Esophagus mucosa (tissue), 1 donor: ENCODE measurements around the gene PIK3CA. TPM values are rescaled to one million over a fixed set of nuclear protein-coding genes. Genes with fewer than 3 reads are reported as not detected.
"Not testable (repeated sequence)": the region's sequence is repeated elsewhere in the genome, so short reads cannot be mapped to it uniquely, and the experiment has no call there.

Experiments
- ATAC-seq: fragments of 200-7000 bp; cut with Tn5 transposase; one replicate; pipeline ENCODE4 v1.9.1; 2020
- total RNA-seq: library from RNA; stranded (reverse); gene quantifications from one replicate; pipeline ENCODE4 v1.2.4, GENCODE V29; 2023
- donor health status: DM: yes; HTN: yes; CAD: no.

The PIK3CA gene
- 12.5 TPM for total RNA-seq

DNA sequence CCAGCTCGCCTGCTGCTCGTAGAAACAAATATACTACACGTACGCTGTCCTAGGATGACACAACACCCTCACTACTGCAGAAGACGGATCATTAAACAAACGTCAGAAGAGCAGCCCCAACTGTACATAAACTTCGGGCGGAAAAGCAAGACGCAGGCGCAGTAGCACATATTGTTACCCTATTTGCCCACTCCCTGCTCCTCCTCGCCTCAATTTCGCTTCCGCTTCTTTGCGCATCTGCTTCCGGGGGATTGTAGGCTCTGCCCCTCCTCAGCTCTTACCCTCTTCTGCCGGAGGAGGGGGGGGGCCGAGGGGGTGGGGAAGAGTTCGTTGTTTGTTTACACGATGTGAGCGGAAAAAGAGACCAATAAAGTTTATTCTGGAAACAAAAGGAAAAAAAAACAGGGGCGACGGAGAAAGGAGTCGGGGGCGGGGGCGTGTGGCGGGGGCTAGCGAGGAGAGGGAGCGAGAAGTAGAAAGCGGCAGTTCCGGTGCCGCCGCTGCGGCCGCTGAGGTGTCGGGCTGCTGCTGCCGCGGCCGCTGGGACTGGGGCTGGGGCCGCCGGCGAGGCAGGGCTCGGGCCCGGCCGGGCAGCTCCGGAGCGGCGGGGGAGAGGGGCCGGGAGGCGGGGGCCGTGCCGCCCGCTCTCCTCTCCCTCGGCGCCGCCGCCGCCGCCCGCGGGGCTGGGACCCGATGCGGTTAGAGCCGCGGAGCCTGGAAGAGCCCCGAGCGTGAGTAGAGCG, at the start of gene PIK3CA:
Gene PIK3CA (plus strand): TSS at position 485 of the 743 bp plus-strand sequence. CDS start 50,469 bp downstream, outside the sequence.
- ATAC-seq: peak; percentile 97

DNA sequence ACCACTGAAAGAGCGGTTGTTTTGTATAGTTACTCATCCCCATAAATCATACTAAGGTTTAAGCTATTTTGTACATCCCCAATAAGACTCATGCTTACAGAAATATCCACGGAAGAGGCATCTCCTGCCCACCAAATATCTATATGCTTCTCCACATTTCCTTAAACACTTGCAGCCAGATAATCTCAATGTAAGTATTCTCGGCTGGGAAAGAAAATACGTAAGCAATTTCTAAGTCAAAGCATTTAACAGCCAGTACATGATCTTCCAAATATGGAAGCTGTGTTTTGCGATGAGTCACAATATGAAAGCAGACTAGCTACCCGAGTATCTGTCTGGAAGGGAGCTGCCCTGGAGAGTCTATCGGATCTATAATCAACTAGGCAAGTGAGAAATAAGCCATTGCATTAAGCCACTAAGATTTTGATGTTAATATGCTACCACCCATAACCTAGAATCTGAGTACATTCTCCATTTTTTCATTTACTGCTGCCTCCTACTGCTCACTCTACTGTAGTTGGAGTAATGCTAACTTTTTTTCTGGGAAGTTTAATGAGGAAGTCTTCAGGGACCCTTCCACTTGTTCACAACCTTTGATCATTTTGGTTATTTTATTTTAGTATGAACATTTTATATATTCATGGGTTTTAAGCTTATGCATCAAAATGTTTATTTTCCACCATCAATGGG, 49.6 kb upstream of the PIK3CA start:
- no peak for ATAC-seq

DNA sequence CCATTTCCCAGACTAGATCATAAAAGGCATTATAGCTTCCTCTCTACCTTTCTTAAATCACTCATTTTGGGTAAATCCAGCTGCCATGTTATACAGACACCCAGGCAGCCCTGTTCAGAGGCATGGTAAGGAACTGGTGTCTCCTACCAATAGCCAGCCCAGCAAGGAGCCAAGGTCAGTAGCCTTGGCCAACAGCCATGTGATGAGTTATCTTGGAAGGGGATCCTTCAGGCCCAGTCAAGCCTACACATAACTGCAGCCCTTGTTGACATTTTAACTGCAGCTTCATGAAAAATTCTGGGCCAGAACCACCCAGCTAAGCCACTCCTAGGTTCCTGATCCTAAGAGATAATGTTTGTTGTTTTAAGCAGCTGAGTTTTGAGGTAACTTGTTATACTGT, 47.5 kb upstream of the PIK3CA start:
- ATAC-seq: no peak

DNA sequence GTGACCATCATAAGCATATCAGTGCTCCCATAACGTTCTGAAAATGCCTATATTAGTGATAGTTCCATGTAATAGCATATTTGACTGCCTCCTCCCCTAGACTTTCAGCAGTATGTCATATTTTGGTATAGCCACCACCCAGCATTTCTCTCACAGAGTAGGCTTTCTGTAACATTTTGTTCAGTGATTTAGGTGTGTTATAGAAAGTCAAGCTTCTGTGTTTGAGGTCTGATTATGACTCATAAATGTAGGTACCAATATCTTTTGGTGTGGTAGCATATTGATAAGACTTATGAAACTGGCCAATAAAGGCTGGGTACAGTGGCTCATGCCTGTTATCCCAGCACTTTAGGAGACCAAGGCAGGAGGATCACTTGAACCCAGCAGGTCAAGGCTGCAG, 42.3 kb upstream of the PIK3CA start:
- no peak for ATAC-seq

DNA sequence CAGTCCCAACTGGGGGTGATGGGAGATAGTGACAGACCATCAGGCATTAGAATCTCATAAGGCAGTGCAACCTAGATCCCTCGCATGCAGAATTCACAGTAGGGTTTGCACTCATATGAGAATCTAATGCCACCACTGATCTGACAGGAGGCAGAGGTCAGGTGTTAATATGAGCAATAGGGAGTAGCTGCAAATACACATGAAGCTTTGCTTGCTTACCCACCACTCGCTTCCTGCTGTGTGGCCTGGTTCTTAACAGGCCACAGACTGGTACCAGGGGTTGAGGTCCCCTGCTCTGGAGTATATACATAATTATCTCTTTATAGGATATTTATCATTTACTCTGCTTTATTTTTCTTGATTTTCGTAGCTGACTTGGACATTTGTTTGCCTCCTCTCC, 40.5 kb upstream of the PIK3CA start:
- no peak for ATAC-seq

DNA sequence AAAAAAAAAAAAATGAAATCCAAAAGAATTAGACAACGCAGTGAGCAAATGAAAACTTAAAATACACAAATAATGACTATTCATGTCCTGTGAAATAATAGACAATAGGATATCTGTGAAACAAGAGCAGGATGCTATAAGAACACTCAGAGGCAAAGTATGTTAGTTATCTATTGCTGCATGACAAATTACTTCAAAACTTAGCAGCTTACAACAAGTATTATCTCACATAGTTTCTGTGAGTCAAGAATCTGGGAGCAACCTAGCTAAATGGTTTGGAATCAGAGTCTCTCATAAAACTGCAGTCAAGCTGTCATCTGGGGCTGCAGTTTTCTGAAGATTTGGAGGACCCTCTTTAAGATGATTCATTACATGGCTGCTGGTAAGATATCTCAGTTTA, 40.1 kb upstream of the PIK3CA start:
- no peak for ATAC-seq

DNA sequence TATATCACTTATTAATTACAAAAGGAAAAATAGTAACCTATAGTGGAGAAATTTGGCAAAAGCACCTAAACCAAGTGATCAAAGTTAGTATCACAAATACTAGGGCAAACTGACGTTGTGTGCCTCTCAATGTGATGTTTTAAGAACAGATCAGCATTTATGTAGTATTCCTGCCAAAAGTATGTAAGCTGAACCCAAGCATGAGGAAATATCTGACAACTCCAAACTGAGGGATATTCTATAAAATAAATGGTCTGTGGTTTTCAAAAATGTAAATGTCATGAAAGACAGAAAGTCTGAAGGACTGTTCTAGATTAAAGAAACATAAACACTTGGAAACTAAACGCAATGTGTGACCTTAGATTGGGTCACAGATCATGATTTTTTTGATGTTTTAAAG, 34.3 kb upstream of the PIK3CA start:
- no peak for ATAC-seq

DNA sequence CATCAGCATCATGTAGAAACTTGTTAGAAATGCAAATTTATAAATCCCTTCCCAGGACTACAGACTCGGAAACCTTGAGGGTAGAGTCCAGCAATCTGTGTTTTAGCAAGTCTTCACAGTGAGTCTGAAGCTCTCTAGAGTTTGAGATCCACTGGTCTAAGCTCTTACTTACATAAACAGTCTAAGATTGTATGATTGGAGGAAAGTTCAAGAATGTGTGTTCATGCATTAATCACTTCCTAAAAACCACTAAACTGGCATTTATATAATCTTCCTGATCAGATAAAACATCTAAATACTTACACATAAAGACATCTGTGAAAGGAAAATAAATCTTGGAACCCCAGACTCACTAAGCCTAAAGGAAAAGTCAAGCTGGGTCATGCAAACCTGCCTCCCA, 32.7 kb upstream of the PIK3CA start:
- ATAC-seq: not testable (repeated sequence)

DNA sequence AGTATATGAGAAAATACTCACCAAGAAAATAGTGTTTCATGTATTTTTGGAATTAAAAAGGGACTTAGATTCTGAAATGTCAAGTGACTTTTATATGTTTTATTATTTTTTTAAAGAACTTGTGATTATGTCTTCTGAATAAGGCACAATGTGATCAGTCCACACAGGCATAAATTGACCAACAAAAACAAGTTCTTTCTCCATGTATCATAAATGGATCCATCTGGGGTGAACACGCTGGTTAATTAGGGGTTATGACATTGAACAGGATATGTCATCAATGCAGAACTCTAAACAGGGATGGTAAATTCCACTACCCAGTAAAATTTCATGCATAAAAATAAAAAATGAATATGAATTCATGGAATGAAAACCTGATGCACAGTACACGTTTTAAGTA, 31.3 kb upstream of the PIK3CA start:
- no peak for ATAC-seq

DNA sequence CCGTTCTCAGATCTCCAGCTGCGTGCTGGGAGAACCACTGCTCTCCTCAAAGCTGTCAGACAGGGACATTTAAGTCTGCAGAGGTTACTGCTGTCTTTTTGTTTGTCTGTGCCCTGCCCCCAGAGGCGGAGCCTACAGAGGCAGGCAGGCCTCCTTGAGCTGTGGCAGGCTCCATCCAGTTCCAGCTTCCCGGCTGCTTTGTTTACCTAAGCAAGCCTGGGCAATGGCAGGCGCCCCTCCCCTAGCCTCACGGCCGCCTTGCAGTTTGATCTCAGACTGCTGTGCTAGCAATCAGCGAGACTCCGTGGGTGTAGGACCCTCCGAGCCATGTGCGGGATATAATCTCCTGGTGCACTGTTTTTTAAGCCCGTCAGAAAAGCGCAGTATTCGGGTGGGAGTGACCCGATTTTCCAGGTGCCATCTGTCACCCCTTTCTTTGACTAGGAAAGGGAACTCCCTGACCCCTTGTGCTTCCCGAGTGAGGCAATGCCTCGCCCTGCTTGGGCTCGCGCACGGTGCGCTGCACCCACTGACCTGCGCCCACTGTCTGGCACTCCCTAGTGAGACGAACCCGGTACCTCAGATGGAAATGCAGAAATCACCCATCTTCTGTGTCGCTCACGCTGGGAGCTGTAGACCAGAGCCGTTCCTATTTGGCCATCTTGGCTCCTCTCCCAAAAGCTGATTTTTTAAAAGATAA, 15.8 kb upstream of the PIK3CA start:
- ATAC-seq: not testable (repeated sequence)

DNA sequence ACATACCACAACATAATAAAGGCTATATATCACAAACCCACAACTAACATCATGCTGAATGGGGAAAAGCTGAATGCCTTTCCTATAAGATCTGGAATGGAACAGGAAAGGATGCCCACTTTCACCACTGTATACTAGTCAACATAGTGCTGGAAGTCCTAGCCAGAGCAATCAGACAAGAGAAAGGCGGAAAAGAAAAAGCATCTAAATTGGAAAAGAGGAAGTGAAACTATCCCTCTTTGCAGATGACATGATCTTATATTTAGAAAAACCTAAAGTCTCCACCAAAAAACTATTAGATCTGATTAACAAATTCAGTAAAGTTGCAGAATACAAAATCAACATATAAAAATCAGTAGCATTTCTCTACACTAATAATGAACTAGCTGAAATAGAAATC, 14.6 kb upstream of the PIK3CA start:
- no peak for ATAC-seq

DNA sequence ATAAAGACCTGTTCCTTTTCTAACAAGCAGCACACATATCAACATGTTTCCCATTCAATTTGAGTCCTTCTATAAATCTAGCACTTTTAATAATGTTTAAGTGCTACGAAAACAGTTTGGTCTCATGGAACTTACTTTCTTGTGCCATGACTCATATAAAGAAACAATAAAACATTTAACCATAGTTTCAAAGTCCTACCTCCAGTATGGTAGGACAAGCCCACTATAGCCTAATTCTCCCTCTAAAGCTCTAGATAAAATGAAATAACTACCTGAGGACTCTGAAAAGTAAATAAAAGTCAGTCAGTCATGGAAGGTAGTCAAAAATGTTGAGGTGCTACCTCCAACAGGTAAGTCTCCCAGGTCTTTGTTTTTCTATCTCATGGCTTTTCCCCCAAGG, 12.0 kb upstream of the PIK3CA start:
- ATAC-seq: no peak

DNA sequence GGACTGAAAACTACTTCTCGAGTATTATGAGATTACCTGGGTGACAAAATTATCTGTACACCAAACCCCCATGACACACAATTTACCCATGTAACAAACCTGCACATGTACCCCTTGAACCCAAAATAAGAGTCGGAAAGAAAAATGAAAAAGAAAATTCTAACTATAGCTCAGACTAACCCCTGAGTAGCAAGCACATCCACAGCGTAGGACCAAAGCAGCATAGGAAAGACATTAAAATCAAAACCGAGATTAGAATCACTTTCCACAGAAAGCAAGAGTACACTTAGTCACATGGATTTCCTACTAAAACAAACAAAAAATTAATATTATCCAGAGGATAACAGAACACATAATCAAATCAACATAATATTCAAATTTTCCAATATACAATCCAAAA, 6.3 kb upstream of the PIK3CA start:
- no peak for ATAC-seq

DNA sequence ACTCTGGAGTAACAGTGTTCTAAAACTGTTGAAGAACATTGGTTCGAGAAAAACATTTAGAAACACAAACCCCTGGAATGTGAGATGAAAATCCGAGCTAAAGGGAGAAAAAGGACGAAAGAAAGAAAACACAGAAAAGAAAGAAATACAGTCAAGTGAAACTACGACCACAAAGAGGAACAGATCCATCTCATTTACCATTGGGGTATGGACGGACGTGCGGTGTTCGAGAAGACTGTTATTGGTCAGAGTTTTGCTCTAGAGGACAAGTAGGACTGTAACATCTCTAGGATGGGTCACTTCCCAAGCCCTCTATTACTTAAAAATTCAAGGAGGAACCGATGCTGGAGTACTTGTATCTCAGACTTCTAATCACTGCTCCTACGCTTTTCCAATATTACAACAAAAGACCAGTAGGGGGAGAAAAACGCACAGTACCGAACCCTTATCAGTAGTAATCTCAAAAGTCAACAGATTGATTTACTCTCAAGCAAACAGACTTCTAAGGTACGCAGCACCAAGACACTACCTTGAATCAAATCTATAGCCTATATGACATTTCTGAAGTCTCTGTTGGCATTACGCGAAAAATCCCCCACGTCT, 1.1 kb upstream of the PIK3CA start:
- peak; percentile 46 for ATAC-seq

DNA sequence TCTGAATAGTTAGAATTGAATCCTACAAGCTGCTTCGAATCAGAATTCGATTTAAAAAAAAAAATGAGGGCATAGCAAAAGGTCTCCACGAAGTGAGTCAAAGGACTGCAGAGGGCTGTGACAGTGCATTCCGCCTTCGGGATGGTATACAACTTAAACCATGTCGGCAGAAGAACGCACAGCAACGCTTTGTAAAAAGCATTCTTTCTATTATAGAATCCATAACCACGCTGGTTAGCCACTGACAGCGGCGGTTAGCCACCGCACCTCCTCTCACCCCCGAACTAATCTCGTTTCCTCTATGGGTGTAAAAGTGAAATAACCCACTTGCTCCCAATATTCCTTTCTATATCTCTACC, 664 bp upstream of the PIK3CA start:
- no peak for ATAC-seq

DNA sequence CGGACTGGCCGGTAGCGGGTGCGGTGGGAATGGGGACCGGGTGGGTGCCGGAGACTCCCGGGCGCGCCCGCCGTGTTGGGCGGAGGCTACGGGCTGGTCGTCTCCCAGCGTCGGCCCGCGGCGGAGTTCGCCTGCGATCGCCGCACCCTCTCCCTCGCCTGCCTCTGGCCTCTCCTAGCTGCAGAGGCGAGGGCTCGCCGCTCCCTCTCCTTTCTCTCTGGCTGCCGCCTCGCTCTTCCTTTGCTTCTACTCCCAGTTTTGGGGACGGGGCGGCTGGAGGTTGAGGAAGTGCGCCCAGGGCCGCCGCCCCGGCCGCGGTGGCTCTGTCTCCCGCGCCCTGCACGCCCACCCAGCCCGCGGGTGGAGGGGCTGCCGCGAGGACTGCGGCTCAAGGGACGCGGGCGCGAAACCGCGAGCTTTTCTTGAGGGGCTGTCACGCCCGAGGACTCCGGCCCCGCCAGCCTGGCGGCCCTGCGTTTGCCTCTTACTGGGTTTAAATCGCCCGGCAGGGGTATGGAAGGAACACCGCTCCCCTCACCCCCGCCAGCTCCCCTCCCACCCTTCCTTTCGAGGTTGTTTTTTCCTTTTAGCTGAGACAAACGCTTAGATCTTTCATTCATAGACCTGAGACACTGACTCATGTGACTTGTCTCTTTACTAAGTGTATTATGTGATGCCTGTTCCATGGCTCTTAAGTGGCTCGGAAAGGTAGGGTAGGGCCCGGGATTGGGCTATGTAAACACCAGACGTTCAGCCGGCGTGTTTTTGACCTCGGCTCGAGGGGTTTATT, 654 bp downstream of the PIK3CA start:
- peak; percentile 58 for ATAC-seq

DNA sequence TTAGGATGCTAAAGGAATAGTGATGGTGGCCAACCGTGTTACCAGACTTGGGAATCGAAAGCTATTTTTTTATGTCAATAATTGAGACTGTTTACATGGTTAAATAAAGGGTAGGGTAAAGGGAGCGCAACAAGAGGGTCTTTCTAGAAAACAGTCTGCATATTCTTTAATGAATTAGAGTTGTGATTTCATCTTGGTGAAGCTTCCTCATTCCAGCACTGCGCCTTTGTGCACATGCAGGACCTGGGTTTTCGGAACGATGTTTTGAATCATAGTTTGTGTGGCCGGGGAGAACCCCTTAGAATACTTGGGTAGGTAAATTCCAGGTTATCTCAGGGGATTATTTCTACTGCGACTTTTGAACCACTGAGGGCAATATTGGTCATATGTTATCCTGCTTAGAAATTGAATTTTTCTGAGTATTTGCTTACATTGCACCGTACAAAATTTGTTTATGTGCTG, 1.3 kb downstream of the PIK3CA start:
- ATAC-seq: no peak

DNA sequence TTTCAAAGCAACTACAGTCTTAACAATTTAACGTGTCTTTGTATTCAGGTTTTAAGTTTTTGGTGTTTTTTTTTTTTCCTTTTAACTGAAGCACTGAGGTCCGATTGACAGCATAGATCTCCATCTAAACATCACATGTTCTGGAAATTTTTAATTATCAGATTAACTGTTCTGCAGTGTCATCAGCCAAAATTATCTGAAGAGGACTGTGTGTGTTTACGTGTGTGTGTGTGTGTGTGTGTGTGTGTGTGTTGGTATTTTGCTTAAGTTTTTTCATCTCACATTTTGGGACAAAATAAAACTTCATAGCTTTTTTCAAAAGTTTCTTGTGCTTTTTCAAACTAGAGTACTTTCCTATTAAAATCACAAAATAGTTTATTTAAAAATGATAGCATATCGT, 1.8 kb downstream of the PIK3CA start:
- ATAC-seq: no peak

DNA sequence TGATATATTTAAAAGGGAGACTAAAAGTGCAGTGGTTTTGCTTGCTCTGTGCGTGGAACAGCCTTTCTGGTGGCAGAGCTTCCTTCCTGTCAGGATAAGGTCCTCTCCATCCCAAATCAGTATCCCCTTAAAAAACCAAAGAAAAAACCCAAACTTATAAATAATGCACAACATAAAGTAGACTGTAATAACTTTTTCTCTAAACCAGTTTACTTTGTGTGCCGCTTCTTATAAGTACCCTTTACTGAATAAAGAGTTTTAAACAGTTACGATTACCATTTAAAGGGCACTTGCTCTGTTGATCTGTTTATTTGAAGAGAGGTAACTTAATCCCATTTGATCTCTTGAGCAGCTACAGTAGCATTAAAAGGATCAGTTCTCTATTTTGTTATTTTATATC, 2.5 kb downstream of the PIK3CA start:
- ATAC-seq: no peak

DNA sequence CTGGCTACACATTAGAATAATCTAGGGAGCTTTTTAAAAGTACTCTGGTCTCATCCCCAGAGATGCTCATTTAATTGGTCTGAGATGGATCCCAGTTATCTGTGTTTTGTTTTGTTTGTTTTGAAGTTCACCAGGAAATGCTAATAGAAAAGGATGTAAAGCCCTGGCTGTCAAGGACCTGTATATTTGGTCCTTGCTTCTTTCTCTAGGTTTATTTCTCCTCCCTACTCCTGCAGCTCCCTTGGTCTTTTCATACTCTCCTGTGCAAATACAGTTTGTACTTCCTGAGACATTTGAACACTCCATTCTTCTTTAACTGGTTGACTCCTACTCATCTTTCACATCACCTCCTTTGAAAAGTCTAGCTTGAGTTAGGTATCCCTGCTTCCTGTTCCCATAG, 3.3 kb downstream of the PIK3CA start:
- no peak for ATAC-seq

DNA sequence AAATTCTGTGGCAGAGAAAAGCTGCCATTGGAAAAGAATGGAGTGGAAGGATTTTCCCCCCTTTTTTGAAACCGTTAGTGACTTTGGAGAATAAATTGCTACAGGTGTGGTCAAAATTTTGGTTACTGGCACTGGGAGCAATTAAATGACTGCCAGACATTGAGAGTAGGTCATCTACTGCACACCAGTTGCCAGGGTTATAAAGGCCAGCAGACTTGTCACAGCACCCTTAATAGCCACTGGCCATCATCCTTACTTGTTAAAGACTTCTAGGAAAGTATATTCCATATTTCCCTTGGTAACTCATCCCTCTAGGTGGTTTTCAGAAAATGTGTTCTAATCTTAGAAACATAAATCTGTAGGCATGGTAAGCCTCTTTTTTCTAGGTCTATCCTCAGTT, 8.0 kb downstream of the PIK3CA start:
- ATAC-seq: no peak

DNA sequence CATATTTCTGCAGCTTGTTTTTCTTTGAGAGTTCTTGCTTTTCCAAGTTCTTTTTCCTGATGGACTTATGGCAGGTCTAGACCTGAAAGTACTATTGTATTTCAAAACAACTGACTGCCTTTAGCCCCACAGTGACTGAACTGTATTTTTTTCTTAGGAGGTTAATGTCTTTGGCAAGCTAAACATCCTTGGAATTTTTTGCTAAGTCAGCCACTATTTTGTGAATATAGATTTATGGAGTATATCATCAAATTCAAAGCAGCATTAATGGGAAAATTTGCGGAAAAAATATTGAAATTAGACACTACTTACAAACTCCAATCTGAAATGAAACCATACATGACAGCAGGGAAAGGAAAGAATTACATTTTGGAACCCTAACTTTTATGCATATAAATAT, 8.6 kb downstream of the PIK3CA start:
- no peak for ATAC-seq
